ENCODE data around the gene TMEM232.

TMEM232 gene

DNA sequence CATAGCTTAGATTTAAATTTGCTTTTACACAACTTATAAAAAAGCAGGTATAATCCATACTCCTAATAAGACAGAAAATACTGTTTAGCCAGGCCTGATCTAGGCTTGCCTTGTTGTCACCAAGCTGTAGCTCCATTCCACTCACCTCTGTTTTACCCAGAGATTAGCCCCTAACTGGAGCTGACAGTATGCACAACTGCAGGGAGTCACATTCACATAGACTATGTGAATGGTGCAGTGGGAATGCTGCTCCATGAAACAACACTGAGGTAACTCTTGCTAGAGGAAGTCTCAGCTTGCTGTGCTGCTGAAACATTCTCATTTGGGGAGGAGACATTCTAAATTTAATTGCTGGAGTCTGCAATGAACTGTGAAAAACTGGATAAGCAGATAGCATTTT lies 209.1 kb downstream of the TMEM232 start:
- H3K27me3 ChIP-seq (replicated peaks; ENCODE audit: control insufficient read depth, insufficient read depth, low read length): no peaks in the 10 kb centered on the region
- no peak for DNase-seq (ENCODE audit: extremely low read depth, insufficient read length)
- no peak overlapping the region for H3K4me3 ChIP-seq (replicated peaks; ENCODE audit: low read depth, low read length)
- TF ChIP-seq, protein P1, sequence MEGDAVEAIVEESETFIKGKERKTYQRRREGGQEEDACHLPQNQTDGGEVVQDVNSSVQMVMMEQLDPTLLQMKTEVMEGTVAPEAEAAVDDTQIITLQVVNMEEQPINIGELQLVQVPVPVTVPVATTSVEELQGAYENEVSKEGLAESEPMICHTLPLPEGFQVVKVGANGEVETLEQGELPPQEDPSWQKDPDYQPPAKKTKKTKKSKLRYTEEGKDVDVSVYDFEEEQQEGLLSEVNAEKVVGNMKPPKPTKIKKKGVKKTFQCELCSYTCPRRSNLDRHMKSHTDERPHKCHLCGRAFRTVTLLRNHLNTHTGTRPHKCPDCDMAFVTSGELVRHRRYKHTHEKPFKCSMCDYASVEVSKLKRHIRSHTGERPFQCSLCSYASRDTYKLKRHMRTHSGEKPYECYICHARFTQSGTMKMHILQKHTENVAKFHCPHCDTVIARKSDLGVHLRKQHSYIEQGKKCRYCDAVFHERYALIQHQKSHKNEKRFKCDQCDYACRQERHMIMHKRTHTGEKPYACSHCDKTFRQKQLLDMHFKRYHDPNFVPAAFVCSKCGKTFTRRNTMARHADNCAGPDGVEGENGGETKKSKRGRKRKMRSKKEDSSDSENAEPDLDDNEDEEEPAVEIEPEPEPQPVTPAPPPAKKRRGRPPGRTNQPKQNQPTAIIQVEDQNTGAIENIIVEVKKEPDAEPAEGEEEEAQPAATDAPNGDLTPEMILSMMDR (IDR thresholded peaks at IDR 0.05; ENCODE audit: insufficient read depth, low read length, poor library complexity, severe bottlenecking): no peak
- no peaks in the 10 kb centered on the region for H3K36me3 ChIP-seq (ENCODE audit: control insufficient read depth, insufficient read depth, low read length)

- TF ChIP-seq, protein P1 (IDR thresholded peaks at IDR 0.05; ENCODE audit: insufficient read depth, low read length, poor library complexity, severe bottlenecking): no peak
- no peak for DNase-seq (ENCODE audit: extremely low read depth, insufficient read length)
- Histone ChIP-seq H3K4me3 (replicated peaks; ENCODE audit: low read depth, low read length) (no peak overlapping the region), H3K27me3 (replicated peaks; ENCODE audit: control insufficient read depth, insufficient read depth, low read length) (no peaks in the 10 kb centered on the region), H3K36me3 (ENCODE audit: control insufficient read depth, insufficient read depth, low read length) (no peaks in the 10 kb centered on the region)
Measured at GRCh38 chr5:110514030-110514429, 212.4 kb downstream of the TMEM232 start.

DNA sequence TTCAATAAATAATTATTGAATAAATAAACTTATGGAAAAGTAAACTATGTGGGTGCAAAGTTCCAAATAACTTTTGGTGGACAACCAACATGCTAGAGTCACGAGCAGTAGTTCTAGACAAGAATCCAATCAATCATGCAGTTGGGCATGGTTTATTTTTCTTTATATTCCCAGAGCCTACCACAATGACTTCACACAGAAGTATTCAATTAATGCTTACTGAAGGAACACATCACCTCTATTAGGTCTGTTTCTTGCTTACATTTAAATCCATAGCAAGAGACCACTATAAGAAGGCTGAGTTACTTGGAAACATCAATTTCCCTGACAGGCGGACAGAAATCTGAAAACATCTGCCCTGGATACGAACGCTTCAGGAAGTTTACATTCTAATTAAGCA lies 214.2 kb downstream of the TMEM232 start:
- TF ChIP-seq, protein P1 (IDR thresholded peaks at IDR 0.05; ENCODE audit: insufficient read depth, low read length, poor library complexity, severe bottlenecking): no peak
- H3K27me3 ChIP-seq (replicated peaks; ENCODE audit: control insufficient read depth, insufficient read depth, low read length): no peaks in the 10 kb centered on the region

DNA sequence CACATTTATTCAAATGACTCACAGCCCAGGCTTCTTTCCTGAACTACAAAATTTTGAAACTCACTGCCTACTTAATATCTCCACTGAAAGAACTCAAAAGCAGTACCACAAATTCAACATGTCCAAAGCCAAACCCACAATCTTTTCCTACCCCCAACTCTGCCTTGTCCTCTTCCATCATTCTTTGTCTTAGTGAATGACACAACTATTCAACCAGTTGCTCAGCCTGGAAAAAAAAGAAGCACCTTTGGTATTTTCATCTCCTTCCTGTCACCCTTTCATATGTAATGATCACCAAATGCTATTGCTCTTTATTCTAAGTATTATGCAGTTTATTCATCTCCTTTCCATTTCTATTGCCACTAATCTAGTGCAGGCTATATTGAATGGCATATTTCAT lies 216.3 kb downstream of the TMEM232 start:
- TF ChIP-seq, protein P1 (IDR thresholded peaks at IDR 0.05; ENCODE audit: insufficient read depth, low read length, poor library complexity, severe bottlenecking): no peak
- no peaks in the 10 kb centered on the region for H3K27me3 ChIP-seq (replicated peaks; ENCODE audit: control insufficient read depth, insufficient read depth, low read length)
- no peak overlapping the region for H3K4me3 ChIP-seq (replicated peaks; ENCODE audit: low read depth, low read length)
- no peaks in the 10 kb centered on the region for H3K36me3 ChIP-seq (ENCODE audit: control insufficient read depth, insufficient read depth, low read length)
- no peak for DNase-seq (ENCODE audit: extremely low read depth, insufficient read length)

More for the DNA sequence above, 214.2 kb downstream of the TMEM232 start:
- Histone ChIP-seq H3K36me3 (ENCODE audit: control insufficient read depth, insufficient read depth, low read length) (no peaks in the 10 kb centered on the region), H3K4me3 (replicated peaks; ENCODE audit: low read depth, low read length) (no peak overlapping the region)
- no peak for DNase-seq (ENCODE audit: extremely low read depth, insufficient read length)

GRCh38 chr5:110507972-110508371 lies 218.5 kb downstream of the TMEM232 start:
- Histone ChIP-seq H3K36me3 (ENCODE audit: control insufficient read depth, insufficient read depth, low read length) (no peaks in the 10 kb centered on the region), H3K27me3 (replicated peaks; ENCODE audit: control insufficient read depth, insufficient read depth, low read length) (no peaks in the 10 kb centered on the region), H3K4me3 (replicated peaks; ENCODE audit: low read depth, low read length) (no peak overlapping the region)
- no peak for DNase-seq (ENCODE audit: extremely low read depth, insufficient read length)
- TF ChIP-seq, protein P1 (IDR thresholded peaks at IDR 0.05; ENCODE audit: insufficient read depth, low read length, poor library complexity, severe bottlenecking): no peak

- TF ChIP-seq, protein P1 (IDR thresholded peaks at IDR 0.05; ENCODE audit: insufficient read depth, low read length, poor library complexity, severe bottlenecking): no peak
- DNase-seq (ENCODE audit: extremely low read depth, insufficient read length): no peak
- Histone ChIP-seq H3K4me3 (replicated peaks; ENCODE audit: low read depth, low read length) (no peak overlapping the region), H3K36me3 (ENCODE audit: control insufficient read depth, insufficient read depth, low read length) (no peaks in the 10 kb centered on the region), H3K27me3 (replicated peaks; ENCODE audit: control insufficient read depth, insufficient read depth, low read length) (no peaks in the 10 kb centered on the region)
Measured at GRCh38 chr5:110506378-110506777, 220.1 kb downstream of the TMEM232 start.
